Esophagus muscularis mucosa (tissue), 3 donors: ENCODE data around the gene OR12D1.

ENCODE experiments used
- EP300 ChIP-seq: sonication (generic); formaldehyde crosslinking; IDR thresholded peaks from one replicate; pipeline ENCODE4 v1.6.1; 2017; ENCODE audit warnings: antibody characterized with exemption
- TF ChIP-seq, protein P1 (sequence below), 3 experiments: fragments of 200-600 bp in 2 of 3; fragments of 450-650 bp in 1 of 3; sonication (generic) in 2 of 3; IDR thresholded peaks; one replicate each; pipeline ENCODE4 v1.5.1; 2017 to 2019; ENCODE audit warnings: antibody characterized with exemption in 3 of 3, mild to moderate bottlenecking in 2 of 3, moderate library complexity in 1 of 3

- no peak for TF ChIP-seq EP300
- TF ChIP-seq, protein P1, sequence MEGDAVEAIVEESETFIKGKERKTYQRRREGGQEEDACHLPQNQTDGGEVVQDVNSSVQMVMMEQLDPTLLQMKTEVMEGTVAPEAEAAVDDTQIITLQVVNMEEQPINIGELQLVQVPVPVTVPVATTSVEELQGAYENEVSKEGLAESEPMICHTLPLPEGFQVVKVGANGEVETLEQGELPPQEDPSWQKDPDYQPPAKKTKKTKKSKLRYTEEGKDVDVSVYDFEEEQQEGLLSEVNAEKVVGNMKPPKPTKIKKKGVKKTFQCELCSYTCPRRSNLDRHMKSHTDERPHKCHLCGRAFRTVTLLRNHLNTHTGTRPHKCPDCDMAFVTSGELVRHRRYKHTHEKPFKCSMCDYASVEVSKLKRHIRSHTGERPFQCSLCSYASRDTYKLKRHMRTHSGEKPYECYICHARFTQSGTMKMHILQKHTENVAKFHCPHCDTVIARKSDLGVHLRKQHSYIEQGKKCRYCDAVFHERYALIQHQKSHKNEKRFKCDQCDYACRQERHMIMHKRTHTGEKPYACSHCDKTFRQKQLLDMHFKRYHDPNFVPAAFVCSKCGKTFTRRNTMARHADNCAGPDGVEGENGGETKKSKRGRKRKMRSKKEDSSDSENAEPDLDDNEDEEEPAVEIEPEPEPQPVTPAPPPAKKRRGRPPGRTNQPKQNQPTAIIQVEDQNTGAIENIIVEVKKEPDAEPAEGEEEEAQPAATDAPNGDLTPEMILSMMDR (IDR thresholded peaks at IDR 0.05), result no peak
Observed at GRCh38 chr6:29461021-29461814, 46.5 kb downstream of the OR12D1 start.
